Activated T-helper 1 cell treated with anti-CD3 and anti-CD28 coated beads, Interleukin-12 subunit alpha, Interleukin-12 subunit beta, Interleukin-2, Interleukin-4 antibody, amounts not matched to agents 30 ng/mL and 10 ng/mL and 1 ng/mL, durations not matched to agents 14 hours and 24 hours and 36 hours (primary cell): ENCODE measurements around the gene ESRRB. TPM values are rescaled to one million over a fixed set of nuclear protein-coding genes. Genes with fewer than 3 reads are reported as not detected.
A peak's percentile ranks its signal among the peaks of the same experiment; 100 is the strongest.

Source experiments
- DNase-seq: peaks from one replicate; pipeline ENCODE4 v3.0.0; 2021; ENCODE audit warnings: low spot score
- H3K27ac Mint-ChIP-seq: one replicate; pipeline ENCODE4 v1.8.0; 2021; ENCODE audit warnings: mild to moderate bottlenecking, mixed read lengths
- H3K27me3 Mint-ChIP-seq: one replicate; pipeline ENCODE4 v1.8.0; 2022; ENCODE audit warnings: mild to moderate bottlenecking, moderate library complexity, mixed read lengths; ENCODE audit not compliant: insufficient read depth
- H3K36me3 Mint-ChIP-seq: one replicate; pipeline ENCODE4 v1.8.0; 2021; ENCODE audit warnings: low read depth, mixed read lengths
- H3K4me1 Mint-ChIP-seq: one replicate; pipeline ENCODE4 v1.8.0; 2021; ENCODE audit warnings: low read depth, mixed read lengths
- H3K4me3 Mint-ChIP-seq: one replicate; pipeline ENCODE4 v1.8.0; 2021; ENCODE audit warnings: mild to moderate bottlenecking, moderate library complexity, mixed read lengths
- H3K9me3 Mint-ChIP-seq: one replicate; pipeline ENCODE4 v1.8.0; 2021; ENCODE audit warnings: mixed read lengths
- intact Hi-C: fragments of 100-400 bp; cut with micrococcal nuclease; formaldehyde crosslinking; loops from one replicate; pipeline ENCODE4 v1.15.1; 2024
- total RNA-seq: library from RNA; stranded (reverse); gene quantifications from 2 replicates; pipeline ENCODE4 v1.2.3, GENCODE V29; 2022

ESRRB gene
- total RNA-seq, 1 donor from 2014 or later, result 0.21 TPM

- Mint-ChIP-seq H3K9me3 (no peaks in the 10 kb centered on the region), H3K4me1 (no peaks in the 10 kb centered on the region), H3K27ac (no peak overlapping the region), H3K4me3 (no peak overlapping the region), H3K27me3 (peaks cover 61% of the 10 kb centered on the region), H3K36me3 (no peaks in the 10 kb centered on the region)
- intact Hi-C loops, result no loop called here
- DNase-seq, result no peak
These were observed 506 bp downstream of the ESRRB start for GRCh38 chr14:76376409-76376877.

DNA sequence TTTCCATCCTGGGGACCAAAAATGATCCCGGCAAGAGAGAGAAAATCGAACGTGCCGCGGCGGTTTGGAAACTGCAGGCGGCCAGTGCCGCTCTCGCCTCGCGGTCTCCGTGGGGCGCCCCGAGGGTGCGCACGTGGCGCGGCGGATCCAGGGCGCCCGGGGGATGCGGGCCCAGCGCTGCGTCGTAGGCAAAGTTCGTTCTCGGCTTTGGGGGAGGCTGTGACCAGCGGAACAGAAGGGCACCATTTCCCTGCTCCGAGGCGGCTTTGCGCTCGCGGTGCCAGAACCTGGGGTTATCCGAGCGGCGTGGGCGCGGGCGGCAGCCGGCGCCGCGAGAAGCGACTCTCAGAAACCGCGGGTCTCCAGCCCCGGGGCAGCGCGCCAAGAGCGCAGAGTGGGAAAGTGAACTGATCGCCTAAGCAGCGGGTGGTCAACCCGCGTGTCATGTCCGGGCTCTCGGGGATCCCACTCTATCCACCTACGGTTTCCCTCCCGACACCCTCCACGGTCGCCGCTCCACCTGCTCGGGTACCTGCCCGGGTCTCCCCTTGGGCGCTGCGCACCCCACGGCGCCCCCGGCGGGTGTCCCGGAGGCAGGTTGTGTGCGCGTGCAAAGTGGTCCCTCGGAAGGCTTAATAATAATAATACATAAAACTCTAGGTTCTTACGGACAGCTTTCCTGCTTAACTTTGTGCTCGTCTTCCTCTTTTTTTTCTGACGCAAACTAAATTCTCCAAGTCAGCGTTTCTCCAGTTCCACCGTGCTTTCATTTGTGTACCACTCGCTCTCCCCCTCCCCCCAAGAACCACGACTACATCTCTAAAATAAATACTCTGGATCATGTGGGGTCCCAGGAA, 1.2 kb downstream of the ESRRB start:
- DNase-seq, result no peak
- Mint-ChIP-seq H3K36me3 (no peaks in the 10 kb centered on the region), H3K27me3 (peaks cover 67% of the 10 kb centered on the region), H3K27ac (peak overlapping the region; percentile 27), H3K9me3 (no peaks in the 10 kb centered on the region), H3K4me1 (no peaks in the 10 kb centered on the region), H3K4me3 (no peak overlapping the region)
- intact Hi-C loops, result no loop called here

DNA sequence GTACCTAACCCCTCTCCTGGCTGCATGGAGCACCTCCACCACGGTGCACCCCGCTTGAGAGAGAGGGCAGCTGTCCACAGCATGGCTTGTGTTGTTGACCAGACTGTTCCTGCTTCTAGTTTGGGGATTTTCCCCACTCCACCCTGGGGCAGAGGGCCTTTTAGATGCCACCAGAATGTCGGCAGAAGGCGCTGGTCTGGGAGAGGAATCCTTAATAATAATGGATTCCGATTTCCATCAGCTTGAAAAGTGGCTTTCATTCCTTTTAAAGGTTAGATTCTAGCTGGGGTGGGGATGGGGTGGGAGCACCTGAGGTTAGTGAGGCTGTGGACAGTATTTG, 1.8 kb downstream of the ESRRB start:
- intact Hi-C loops, result no loop called here
- Mint-ChIP-seq H3K27me3 (peaks cover 69% of the 10 kb centered on the region), H3K9me3 (no peaks in the 10 kb centered on the region), H3K27ac (peak overlapping the region; percentile 27), H3K36me3 (no peaks in the 10 kb centered on the region), H3K4me3 (no peak overlapping the region), H3K4me1 (no peaks in the 10 kb centered on the region)
- DNase-seq, result no peak

DNA sequence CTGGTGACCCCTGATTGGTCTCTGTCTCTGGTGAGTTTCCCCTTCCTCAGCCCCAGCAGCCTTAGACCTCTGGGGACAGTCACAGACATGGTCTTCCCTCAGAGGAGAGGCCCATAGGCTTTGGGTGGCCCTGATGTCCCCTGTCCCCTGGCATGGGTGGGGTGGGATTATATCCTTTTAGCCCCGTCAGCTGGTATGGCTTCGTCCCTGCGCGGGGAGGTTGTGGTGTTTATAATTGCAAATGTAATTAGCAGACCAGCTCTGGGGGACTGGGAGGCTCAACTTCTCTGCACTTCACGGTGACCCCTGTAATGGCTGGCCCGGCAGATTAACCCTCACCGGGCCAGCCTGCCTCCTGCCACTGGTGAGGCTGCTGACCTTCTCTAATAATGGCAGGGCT, 5.1 kb downstream of the ESRRB start:
- no peak for DNase-seq
- Mint-ChIP-seq H3K4me1 (no peaks in the 10 kb centered on the region), H3K36me3 (no peaks in the 10 kb centered on the region), H3K4me3 (no peak overlapping the region), H3K27me3 (peaks cover 65% of the 10 kb centered on the region), H3K27ac (no peak overlapping the region), H3K9me3 (no peaks in the 10 kb centered on the region)
- intact Hi-C loops, result no loop called here

DNA sequence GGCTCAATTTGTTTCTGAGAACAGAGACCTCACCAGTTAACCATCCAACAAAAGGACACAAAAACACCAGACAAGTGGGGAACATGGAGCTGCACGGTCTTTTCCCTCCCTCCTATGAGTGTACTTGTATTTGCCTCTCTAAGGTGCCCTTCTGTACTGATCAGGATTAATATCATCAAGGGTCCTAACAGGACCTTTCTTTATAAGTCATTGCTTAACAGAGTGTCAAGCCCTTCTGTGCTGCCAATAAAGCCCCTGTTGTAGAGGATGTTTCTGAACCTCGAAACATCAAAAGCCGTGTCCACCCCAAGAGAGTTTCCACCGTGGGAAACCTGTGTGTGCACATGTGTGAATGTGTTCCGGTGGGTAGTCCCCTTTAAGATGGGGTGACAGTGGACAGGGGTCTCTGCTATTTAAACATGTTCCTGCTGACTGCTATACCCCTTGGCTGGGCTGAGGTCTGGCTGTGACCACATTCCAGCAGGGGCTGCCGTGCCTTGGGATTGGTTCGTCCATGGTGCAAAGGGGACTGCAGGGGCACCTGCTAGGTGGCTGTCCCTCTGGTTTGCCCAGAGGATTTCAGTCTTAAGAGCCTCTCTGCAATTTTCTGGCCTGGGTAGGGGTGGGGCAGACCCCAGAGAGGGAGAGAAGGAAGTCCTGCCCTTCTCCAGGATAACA, 6.0 kb downstream of the ESRRB start:
- intact Hi-C loops, result no loop called here
- Mint-ChIP-seq H3K4me1 (no peaks in the 10 kb centered on the region), H3K27ac (no peak overlapping the region), H3K36me3 (no peaks in the 10 kb centered on the region), H3K27me3 (peaks cover 60% of the 10 kb centered on the region), H3K4me3 (no peak overlapping the region), H3K9me3 (no peaks in the 10 kb centered on the region)
- DNase-seq, result no peak

GRCh38 chr14:76382495-76382832, 6.5 kb downstream of the ESRRB start:
- Mint-ChIP-seq H3K27ac (no peak overlapping the region), H3K27me3 (peaks cover 60% of the 10 kb centered on the region), H3K4me1 (no peaks in the 10 kb centered on the region), H3K36me3 (no peaks in the 10 kb centered on the region), H3K9me3 (no peaks in the 10 kb centered on the region), H3K4me3 (no peak overlapping the region)
- intact Hi-C loops, result no loop called here
- no peak for DNase-seq

- H3K27me3 Mint-ChIP-seq, result peaks cover 33% of the 10 kb centered on the region
- no peak overlapping the region for H3K4me3 Mint-ChIP-seq
These were observed 9.5 kb downstream of the ESRRB start for GRCh38 chr14:76385435-76385834.

GRCh38 chr14:76386944-76387782, 11.2 kb downstream of the ESRRB start:
- no peaks in the 10 kb centered on the region for H3K4me1 Mint-ChIP-seq
- intact Hi-C loops, result loop anchor here (1.0 kb wide), 3 partner anchors 336 to 678 kb away; no protein-coding TSS in a partner anchor
- no peak overlapping the region for H3K27ac Mint-ChIP-seq
- H3K9me3 Mint-ChIP-seq, result no peaks in the 10 kb centered on the region
- H3K27me3 Mint-ChIP-seq, result peaks cover 18% of the 10 kb centered on the region
- H3K4me3 Mint-ChIP-seq, result no peak overlapping the region
- no peaks in the 10 kb centered on the region for H3K36me3 Mint-ChIP-seq
- peak; percentile 49 for DNase-seq

More at GRCh38 chr14:76385435-76385834, 9.5 kb downstream of the ESRRB start:
- Mint-ChIP-seq H3K27ac (no peak overlapping the region), H3K9me3 (no peaks in the 10 kb centered on the region), H3K36me3 (no peaks in the 10 kb centered on the region), H3K4me1 (no peaks in the 10 kb centered on the region)
- intact Hi-C loops, result no loop called here
- no peak for DNase-seq

DNA sequence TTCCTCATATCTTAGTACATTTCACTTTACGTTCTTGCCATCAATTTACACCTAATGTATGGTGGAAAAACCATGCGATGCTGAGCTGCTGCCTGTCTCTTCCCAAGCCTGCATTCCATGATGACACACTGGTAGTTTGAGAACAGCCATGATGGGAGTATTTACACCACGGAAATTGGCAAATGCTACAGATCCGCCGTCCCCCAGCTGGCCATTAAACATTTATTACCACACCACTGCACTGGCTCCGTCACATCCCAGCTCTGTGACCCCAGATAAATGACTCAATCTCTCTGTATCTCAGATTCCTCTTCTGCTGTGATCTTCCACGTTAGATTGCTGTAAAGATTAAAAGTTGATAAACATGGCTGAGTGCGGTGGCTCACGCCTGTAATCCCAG, 13.9 kb downstream of the ESRRB start:
- no peaks in the 10 kb centered on the region for H3K4me1 Mint-ChIP-seq
- no peaks in the 10 kb centered on the region for H3K9me3 Mint-ChIP-seq
- DNase-seq, result no peak
- H3K36me3 Mint-ChIP-seq, result no peaks in the 10 kb centered on the region
- H3K27ac Mint-ChIP-seq, result no peak overlapping the region
- no peak overlapping the region for H3K4me3 Mint-ChIP-seq
- H3K27me3 Mint-ChIP-seq, result peaks cover 4% of the 10 kb centered on the region
- intact Hi-C loops, result no loop called here

GRCh38 chr14:76390621-76391020, 14.7 kb downstream of the ESRRB start:
- H3K36me3 Mint-ChIP-seq, result no peaks in the 10 kb centered on the region
- H3K27me3 Mint-ChIP-seq, result peaks cover 2% of the 10 kb centered on the region
- H3K4me3 Mint-ChIP-seq, result no peak overlapping the region
- intact Hi-C loops, result no loop called here
- H3K27ac Mint-ChIP-seq, result no peak overlapping the region
- H3K9me3 Mint-ChIP-seq, result no peaks in the 10 kb centered on the region
- no peak for DNase-seq
- no peaks in the 10 kb centered on the region for H3K4me1 Mint-ChIP-seq

DNA sequence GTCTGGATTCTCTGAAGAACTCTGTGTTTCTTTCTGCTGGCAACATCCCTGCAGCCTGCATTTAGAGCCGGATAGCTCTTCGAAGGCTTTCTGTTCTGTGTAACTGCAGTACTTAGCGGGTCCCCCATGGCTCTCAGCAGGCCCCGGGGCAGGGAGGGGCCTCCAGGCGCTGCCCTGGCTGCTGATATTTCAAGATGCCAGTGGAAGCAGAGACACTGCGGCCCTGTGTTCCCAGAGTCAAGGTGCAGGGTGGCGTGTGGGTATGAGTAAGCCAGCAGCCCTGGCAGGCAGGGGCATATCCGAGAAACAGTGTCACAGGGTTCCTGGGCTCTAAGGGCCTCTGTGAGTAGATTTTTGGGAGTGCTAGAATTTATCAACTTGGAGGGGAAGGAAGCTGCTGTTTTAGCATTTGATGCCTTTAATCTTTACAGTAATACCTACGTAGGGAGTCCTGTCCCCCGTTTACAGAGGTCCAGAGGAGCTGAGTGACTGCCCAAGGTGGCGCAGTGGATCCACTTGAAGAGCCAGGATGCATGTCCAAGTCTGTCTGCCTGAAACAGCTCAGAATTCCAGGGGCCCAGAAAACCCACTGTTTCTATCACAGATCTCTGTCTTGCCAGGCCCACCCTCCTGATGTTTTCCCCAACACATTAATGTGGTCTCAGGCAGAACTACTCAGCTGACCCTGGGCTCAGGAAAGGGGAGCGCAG, 16.2 kb downstream of the ESRRB start:
- Mint-ChIP-seq H3K4me3 (no peak overlapping the region), H3K9me3 (no peaks in the 10 kb centered on the region), H3K27me3 (peaks cover 2% of the 10 kb centered on the region), H3K27ac (no peak overlapping the region), H3K4me1 (no peaks in the 10 kb centered on the region), H3K36me3 (no peaks in the 10 kb centered on the region)
- intact Hi-C loops, result no loop called here
- DNase-seq, result no peak

DNA sequence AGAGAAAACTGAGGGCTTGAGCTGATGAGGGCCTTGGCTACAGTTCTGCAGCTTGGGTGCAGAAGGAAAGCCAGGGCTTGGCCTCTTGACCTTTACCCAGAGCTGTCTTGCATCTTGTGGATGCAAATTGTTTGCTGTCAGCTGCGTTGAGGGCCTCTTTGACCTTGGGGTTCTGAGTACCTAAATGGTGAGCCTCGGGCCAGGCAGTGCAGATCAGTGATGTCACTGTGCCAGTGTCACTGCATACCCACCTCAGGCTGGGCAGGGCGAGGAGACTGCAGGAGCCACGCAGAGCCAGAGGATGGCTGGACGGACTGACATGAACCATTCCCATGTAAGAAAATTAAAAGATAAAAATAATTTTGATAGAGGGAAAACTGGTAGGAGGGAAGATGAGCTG, 18.6 kb downstream of the ESRRB start:
- peaks cover 3% of the 10 kb centered on the region for H3K27me3 Mint-ChIP-seq
- H3K4me3 Mint-ChIP-seq, result no peak overlapping the region

More for the DNA sequence above, 18.6 kb downstream of the ESRRB start:
- H3K4me1 Mint-ChIP-seq, result no peaks in the 10 kb centered on the region
- H3K9me3 Mint-ChIP-seq, result no peaks in the 10 kb centered on the region
- intact Hi-C loops, result no loop called here
- no peak overlapping the region for H3K27ac Mint-ChIP-seq
- H3K36me3 Mint-ChIP-seq, result no peaks in the 10 kb centered on the region
- no peak for DNase-seq
